BLaER1 treated with 17β-estradiol and CSF1 and Interleukin-3, amounts not matched to agents 10 nM and 100 nM (cell line): ENCODE data around the gene CRHBP.
A peak's percentile ranks its signal among the peaks of the same experiment; 100 is the strongest.
"Not testable (repeated sequence)": the region's sequence is repeated elsewhere in the genome, so short reads cannot be mapped to it uniquely, and the experiment has no call there.

Experiments used
- H3K27ac ChIP-seq, 11 experiments: shearing (Covaris generic); formaldehyde crosslinking; 2 replicates each; pipeline ENCODE4 v1.8.1; 2022
- H3K27me3 ChIP-seq, 11 experiments: shearing (Covaris generic); formaldehyde crosslinking; 2 replicates each; pipeline ENCODE4 v1.8.1; 2022
- H3K36me3 ChIP-seq, 11 experiments: shearing (Covaris generic); formaldehyde crosslinking; 2 replicates each; pipeline ENCODE4 v1.8.1; 2022
- H3K4me1 ChIP-seq, 10 experiments: shearing (Covaris generic); formaldehyde crosslinking; 2 replicates each; pipeline ENCODE4 v1.8.1; 2022
- H3K4me2 ChIP-seq, 11 experiments: shearing (Covaris generic); formaldehyde crosslinking; 2 replicates each; pipeline ENCODE4 v1.8.1; 2022
- H3K4me3 ChIP-seq, 10 experiments: shearing (Covaris generic); formaldehyde crosslinking; 2 replicates each; pipeline ENCODE4 v1.8.1; 2022
- H3K9ac ChIP-seq, 11 experiments: shearing (Covaris generic); formaldehyde crosslinking; 2 replicates each; pipeline ENCODE4 v1.8.1; 2022
- H3K9me3 ChIP-seq, 11 experiments: shearing (Covaris generic); formaldehyde crosslinking; replicated peaks in 1 of 11; 2 replicates each; pipeline ENCODE4 v1.8.1; 2022
- H4K20me1 ChIP-seq, 11 experiments: shearing (Covaris generic); formaldehyde crosslinking; 2 replicates each; pipeline ENCODE4 v1.8.1; 2022
- Cebpa-rat ChIP-seq, 11 experiments: shearing (Covaris generic); IDR thresholded peaks; 2 replicates each; pipeline ENCODE4 v1.8.1; 2022

The CRHBP gene

DNA sequence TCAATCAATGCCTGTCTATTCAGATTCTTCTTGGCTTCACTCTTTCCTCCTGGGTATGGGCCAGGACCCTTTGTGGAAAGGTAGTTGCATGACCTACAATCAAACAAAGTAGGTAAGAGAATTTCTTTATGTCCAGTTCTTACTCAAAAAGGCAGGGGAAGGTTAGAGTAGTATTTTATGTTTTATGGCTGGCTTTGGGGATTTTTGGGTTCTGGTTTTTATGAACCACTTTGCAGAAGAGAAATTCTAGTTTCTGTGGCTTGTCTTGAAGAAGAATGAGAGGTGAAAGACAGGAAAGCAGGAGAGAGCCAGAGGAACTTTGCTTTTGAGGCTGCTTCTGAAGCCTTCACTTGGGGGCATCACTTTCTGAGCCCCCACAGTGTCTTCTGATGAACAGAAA is 14.7 kb upstream of the CRHBP start:
- Histone ChIP-seq H3K36me3 (no peaks in the 10 kb centered on the region), H3K27me3 (no peaks in the 10 kb centered on the region), H3K4me1 (no peaks in the 10 kb centered on the region), H4K20me1 (no peaks in the 10 kb centered on the region), H3K4me3 (no peak overlapping the region), H3K9ac (no peak overlapping the region), H3K9me3 (peaks cover 0 to 8% (median 0%) of the 10 kb centered on the region in 11 experiments; a peak in 4 of 22 replicates), H3K4me2 (no peak overlapping the region), H3K27ac (no peak overlapping the region)
- TF ChIP-seq Cebpa-rat (IDR thresholded peaks at IDR 0.05), result no peak

DNA sequence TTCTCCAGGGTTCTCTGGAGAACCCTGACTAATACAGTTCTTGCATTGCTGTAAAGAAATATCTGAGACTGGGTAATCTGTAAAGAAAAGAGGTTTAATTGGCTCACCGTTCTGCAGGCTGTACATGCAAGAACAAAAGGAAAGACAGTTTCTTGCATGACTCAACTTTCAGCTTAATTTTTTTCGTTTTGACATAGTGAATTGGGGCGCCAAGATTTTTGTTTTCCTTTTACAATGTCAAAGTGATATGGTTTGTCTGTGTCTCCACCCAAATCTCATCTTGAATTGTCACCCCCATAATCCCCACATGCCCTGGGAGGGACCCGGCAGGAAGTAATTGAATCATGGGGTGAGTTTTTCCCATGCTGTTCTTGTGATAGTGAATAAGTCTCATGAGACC is 11.8 kb upstream of the CRHBP start:
- TF ChIP-seq Cebpa-rat (IDR thresholded peaks at IDR 0.05), result no peak
- no peaks in the 10 kb centered on the region for H4K20me1 ChIP-seq
- peaks cover 0 to 3% (median 0%) of the 10 kb centered on the region in 10 experiments; a peak in 2 of 20 replicates for H3K4me1 ChIP-seq
- H3K9ac ChIP-seq, result no peak overlapping the region
- H3K9me3 ChIP-seq, result peaks cover 0 to 8% (median 0%) of the 10 kb centered on the region in 11 experiments; a peak in 4 of 22 replicates
- no peaks in the 10 kb centered on the region for H3K36me3 ChIP-seq
- no peak overlapping the region for H3K27ac ChIP-seq
- no peak overlapping the region for H3K4me3 ChIP-seq
- no peaks in the 10 kb centered on the region for H3K27me3 ChIP-seq
- no peak overlapping the region for H3K4me2 ChIP-seq

DNA sequence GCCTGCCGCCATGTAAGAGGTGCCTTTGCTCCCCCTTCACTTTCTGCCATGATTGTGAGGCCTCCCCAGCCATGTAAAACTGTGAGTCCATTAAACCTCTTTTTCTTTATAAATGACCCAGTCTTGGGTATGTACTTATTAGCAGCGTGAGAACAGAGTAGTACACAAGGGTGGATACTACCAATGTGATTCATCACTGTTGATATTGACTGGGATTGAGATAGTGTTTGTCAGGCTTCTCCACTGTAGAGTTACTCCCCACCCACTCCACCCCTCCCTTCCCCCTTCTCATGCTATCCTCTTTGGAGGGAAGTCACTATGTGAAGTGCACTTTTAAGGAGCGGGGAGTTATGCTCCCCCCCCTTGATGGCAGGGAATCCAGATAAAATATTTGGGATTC is 11.4 kb upstream of the CRHBP start:
- H3K9ac ChIP-seq, result no peak overlapping the region
- H3K4me1 ChIP-seq, result peaks cover 0 to 7% (median 0%) of the 10 kb centered on the region in 10 experiments; a peak in 2 of 20 replicates
- no peaks in the 10 kb centered on the region for H3K27me3 ChIP-seq
- no peak overlapping the region for H3K27ac ChIP-seq
- TF ChIP-seq Cebpa-rat (IDR thresholded peaks at IDR 0.05), result no peak
- no peaks in the 10 kb centered on the region for H4K20me1 ChIP-seq
- H3K4me2 ChIP-seq, result no peak overlapping the region
- no peak overlapping the region for H3K4me3 ChIP-seq
- H3K9me3 ChIP-seq, result peaks cover 0 to 8% (median 0%) of the 10 kb centered on the region in 11 experiments; a peak in 4 of 22 replicates
- H3K36me3 ChIP-seq, result no peaks in the 10 kb centered on the region

DNA sequence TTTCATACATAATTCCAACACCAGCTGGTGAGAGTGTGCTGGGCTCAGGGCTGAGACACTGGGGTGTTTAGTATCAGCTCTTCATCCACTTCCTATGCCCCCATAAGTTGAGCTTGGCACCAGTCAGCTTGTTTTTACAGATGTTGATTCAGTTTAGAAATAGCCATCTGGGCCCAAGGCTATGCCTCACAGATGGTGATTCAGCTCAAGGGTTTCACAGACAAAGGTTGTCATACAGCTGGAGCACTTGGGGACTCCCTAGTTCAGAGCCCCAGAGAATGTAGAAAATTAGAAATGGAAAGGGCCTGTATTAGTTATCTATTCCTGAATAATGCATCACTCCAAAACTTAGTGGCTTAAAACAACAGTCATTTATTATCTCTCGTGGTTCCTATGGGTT is 10.3 kb upstream of the CRHBP start:
- Histone ChIP-seq H3K36me3 (no peaks in the 10 kb centered on the region), H3K4me3 (no peak overlapping the region), H3K27ac (no peak overlapping the region), H4K20me1 (no peaks in the 10 kb centered on the region), H3K9me3 (peaks cover 0 to 8% (median 0%) of the 10 kb centered on the region in 11 experiments; a peak in 4 of 22 replicates), H3K9ac (no peak overlapping the region), H3K4me1 (peaks cover 0 to 7% (median 0%) of the 10 kb centered on the region in 10 experiments; a peak in 2 of 20 replicates), H3K4me2 (no peak overlapping the region), H3K27me3 (no peaks in the 10 kb centered on the region)
- TF ChIP-seq Cebpa-rat (IDR thresholded peaks at IDR 0.05), result no peak

DNA sequence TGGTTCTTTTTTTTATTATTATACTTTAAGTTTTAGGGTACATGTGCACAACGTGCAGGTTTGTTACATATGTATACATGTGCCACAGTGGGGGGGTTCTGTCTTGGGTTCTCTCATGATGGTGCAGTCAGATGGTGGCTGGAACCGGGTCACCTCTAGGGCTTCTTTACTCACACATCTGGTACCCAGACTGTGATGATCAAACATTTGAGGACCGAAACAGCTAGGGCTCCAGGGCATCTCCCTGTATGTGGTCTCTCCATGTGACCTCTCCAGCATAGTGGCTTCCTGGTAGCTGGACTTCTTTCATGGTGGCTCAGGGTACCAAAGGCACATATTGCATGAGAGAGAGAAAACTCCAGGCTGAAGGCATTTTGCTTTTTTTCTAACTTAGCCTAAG is 9.8 kb upstream of the CRHBP start:
- Histone ChIP-seq H3K36me3 (no peaks in the 10 kb centered on the region), H3K9me3 (peaks cover 0 to 8% (median 0%) of the 10 kb centered on the region in 11 experiments; a peak in 4 of 22 replicates), H4K20me1 (no peaks in the 10 kb centered on the region), H3K27me3 (no peaks in the 10 kb centered on the region), H3K27ac (no peak overlapping the region), H3K4me2 (no peak overlapping the region), H3K4me3 (no peak overlapping the region), H3K9ac (no peak overlapping the region), H3K4me1 (peaks cover 0 to 7% (median 0%) of the 10 kb centered on the region in 10 experiments; a peak in 2 of 20 replicates)
- TF ChIP-seq Cebpa-rat (IDR thresholded peaks at IDR 0.05), result no peak

DNA sequence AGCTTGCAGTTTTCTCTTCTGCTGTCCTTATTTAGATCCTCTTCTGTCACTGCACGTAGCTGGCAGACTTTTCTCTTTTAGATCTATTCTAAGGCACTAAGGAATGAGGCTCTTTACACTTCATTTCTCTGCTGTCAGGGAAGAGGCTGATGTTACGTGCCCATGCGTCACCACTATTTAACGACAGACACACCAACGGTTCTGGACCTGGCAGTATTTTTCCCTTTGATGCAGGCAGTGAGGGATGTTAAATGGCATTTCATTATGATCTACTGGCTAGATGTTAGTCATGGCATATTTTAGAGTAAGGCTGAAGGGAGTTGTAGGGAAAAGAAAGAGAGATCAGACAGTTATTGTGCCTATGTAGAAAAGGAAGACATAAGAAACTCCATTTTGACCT is 8.2 kb upstream of the CRHBP start:
- H3K9ac ChIP-seq, result no peak overlapping the region
- peaks cover 0 to 7% (median 0%) of the 10 kb centered on the region in 10 experiments; a peak in 2 of 20 replicates for H3K4me1 ChIP-seq

DNA sequence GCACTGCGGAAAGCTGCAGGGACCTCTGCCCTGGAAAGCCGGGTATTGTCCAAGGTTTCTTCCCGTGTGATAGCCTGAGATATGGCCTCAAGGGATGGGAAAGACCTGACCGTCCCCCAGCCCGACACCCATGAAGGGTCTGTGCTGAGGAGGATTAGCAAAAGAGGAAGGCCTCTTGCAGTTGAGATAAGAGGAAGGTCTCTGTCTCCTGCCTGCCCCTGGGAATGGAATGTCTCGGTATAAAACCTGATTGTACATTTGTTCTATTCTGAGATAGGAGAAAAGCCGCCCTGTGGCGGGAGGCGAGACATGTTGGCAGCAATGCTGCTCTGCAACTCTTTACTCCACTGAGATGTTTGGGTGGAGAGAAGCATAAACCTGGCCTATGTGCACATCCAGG is 7.6 kb upstream of the CRHBP start:
- H3K4me2 ChIP-seq, H3K4me3 ChIP-seq, H3K27ac ChIP-seq, H3K4me1 ChIP-seq, H4K20me1 ChIP-seq, H3K36me3 ChIP-seq, H3K27me3 ChIP-seq, H3K9me3 ChIP-seq, H3K9ac ChIP-seq: not testable (repeated sequence)

More for the DNA sequence above, 8.2 kb upstream of the CRHBP start:
- H3K4me2 ChIP-seq, result no peak overlapping the region
- no peak overlapping the region for H3K27ac ChIP-seq
- H4K20me1 ChIP-seq, result no peaks in the 10 kb centered on the region
- no peak for TF ChIP-seq Cebpa-rat (IDR thresholded peaks at IDR 0.05)
- peaks cover 0 to 8% (median 0%) of the 10 kb centered on the region in 11 experiments; a peak in 4 of 22 replicates for H3K9me3 ChIP-seq
- no peaks in the 10 kb centered on the region for H3K27me3 ChIP-seq
- H3K36me3 ChIP-seq, result no peaks in the 10 kb centered on the region
- H3K4me3 ChIP-seq, result no peak overlapping the region

DNA sequence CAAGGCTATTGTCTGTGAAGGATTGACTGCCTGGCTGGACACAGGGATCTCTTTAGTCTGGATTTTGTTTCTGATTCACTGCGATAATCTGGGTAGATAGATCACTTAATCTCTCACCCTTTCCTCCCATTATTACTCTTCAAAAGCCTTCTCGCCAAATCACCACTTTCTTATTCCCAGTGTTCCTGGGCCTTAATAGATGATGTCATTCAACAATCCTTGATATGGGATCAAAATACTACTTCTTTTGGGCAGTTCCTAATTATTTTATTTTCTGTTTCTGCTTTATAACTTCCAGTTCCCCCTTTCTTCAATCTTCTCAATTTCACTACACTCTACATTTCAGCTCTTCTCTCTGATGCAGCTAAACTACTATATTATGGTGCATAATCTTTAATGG is 6.8 kb upstream of the CRHBP start:
- Histone ChIP-seq H3K36me3 (no peaks in the 10 kb centered on the region), H4K20me1 (no peaks in the 10 kb centered on the region), H3K4me2 (peak overlapping the region in 2 of 11 experiments; percentile 18 to 55; a peak in 2 of 22 replicates), H3K9ac (no peak overlapping the region), H3K4me3 (no peak overlapping the region), H3K4me1 (peaks cover 0 to 7% (median 0%) of the 10 kb centered on the region in 10 experiments; a peak in 2 of 20 replicates), H3K27ac (no peak overlapping the region), H3K27me3 (no peaks in the 10 kb centered on the region), H3K9me3 (peaks cover 0 to 5% (median 0%) of the 10 kb centered on the region in 11 experiments; a peak in 4 of 22 replicates)
- no peak for TF ChIP-seq Cebpa-rat (IDR thresholded peaks at IDR 0.05)

DNA sequence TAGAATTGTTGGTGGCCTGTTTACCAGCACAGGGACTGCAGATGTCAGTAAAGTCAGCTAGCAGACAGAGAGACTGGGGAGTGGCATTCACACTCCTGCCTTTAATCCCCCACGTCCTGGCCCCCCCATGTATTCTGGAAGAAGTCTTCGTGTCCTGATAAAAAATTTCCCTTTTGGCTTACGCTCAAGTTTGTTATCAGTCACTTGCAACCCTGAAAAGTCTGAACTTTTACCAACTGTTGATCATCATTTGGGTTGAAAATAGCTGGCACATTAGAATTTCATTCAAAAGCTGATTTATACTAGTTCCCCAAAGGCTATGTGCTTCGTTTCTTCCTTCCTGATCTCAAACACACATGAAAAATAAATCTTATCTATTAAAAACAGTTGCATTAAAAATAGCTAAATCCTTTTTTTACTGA is 5.8 kb upstream of the CRHBP start:
- Histone ChIP-seq H3K9ac (no peak overlapping the region), H4K20me1 (no peaks in the 10 kb centered on the region), H3K9me3 (no peaks in the 10 kb centered on the region), H3K4me3 (no peak overlapping the region), H3K4me2 (no peak overlapping the region), H3K27ac (no peak overlapping the region), H3K4me1 (peaks cover 0 to 7% (median 0%) of the 10 kb centered on the region in 10 experiments; a peak in 2 of 20 replicates), H3K27me3 (no peaks in the 10 kb centered on the region), H3K36me3 (no peaks in the 10 kb centered on the region)
- TF ChIP-seq Cebpa-rat (IDR thresholded peaks at IDR 0.05), result no peak
